GM19463 (cell line): ENCODE data around the gene PAN2.
"Not testable (repeated sequence)": the region's sequence is repeated elsewhere in the genome, so short reads cannot be mapped to it uniquely, and the experiment has no call there.

ENCODE experiments used
- ATAC-seq: cut with Tn5 transposase; IDR thresholded peaks from one replicate; pipeline ENCODE4 v1.9.1; 2021; ENCODE audit warnings: mild to moderate bottlenecking, moderate library complexity; ENCODE audit not compliant: unreplicated experiment

The PAN2 gene

GRCh38 chr12:56333679-56334489, at the start of gene PAN2:
TSS of gene PAN2 (minus strand) at chr12:56334000. CDS start at chr12:56333094, 906 bp downstream.
- peak; percentile 95 for ATAC-seq

- ATAC-seq, result no peak
Measured at GRCh38 chr12:56382611-56383010, 48.8 kb upstream of the PAN2 start.

GRCh38 chr12:56377989-56378316, 44.2 kb upstream of the PAN2 start:
- no peak for ATAC-seq

- no peak for ATAC-seq
Measured at GRCh38 chr12:56377310-56377988, 43.6 kb upstream of the PAN2 start.

- ATAC-seq, result peak; percentile 72
Measured at GRCh38 chr12:56375598-56376434, 42.0 kb upstream of the PAN2 start.

GRCh38 chr12:56374726-56375597, 41.2 kb upstream of the PAN2 start:
- ATAC-seq, result peak; percentile 34

- no peak for ATAC-seq
Measured at GRCh38 chr12:56373515-56373914, 39.7 kb upstream of the PAN2 start.

GRCh38 chr12:56366948-56367347, 33.1 kb upstream of the PAN2 start:
- ATAC-seq, result no peak

GRCh38 chr12:56362130-56363059, 28.6 kb upstream of the PAN2 start, which contains the start of gene APOF:
TSS of gene APOF (minus strand) at chr12:56362857. CDS start at chr12:56362745, 112 bp downstream.
- no peak for ATAC-seq

- ATAC-seq, result no peak
Measured at GRCh38 chr12:56361487-56362129, 27.8 kb upstream of the PAN2 start.

- peak; percentile 94 for ATAC-seq
Measured at GRCh38 chr12:56359851-56360767, 26.3 kb upstream of the PAN2 start, which contains the start of gene STAT2. TSS of gene STAT2 (minus strand) at chr12:56360107. CDS start at chr12:56356571, 3,536 bp downstream.

- no peak for ATAC-seq
Measured at GRCh38 chr12:56358836-56359532, 25.2 kb upstream of the PAN2 start.

- ATAC-seq, result no peak
Measured at GRCh38 chr12:56351325-56351724, 17.5 kb upstream of the PAN2 start.

- ATAC-seq, result no peak
Measured at GRCh38 chr12:56350662-56351061, 16.9 kb upstream of the PAN2 start.

- no peak for ATAC-seq
Measured at GRCh38 chr12:56348776-56349175, 15.0 kb upstream of the PAN2 start.

GRCh38 chr12:56347255-56347654, 13.5 kb upstream of the PAN2 start:
- not testable (repeated sequence) for ATAC-seq

GRCh38 chr12:56346675-56347074, 12.9 kb upstream of the PAN2 start:
- no peak for ATAC-seq
